WI38 (cell line): Measurements from ENCODE around the gene ACKR2.

Experiments
- H3K4me3 ChIP-seq: 2 replicates; pipeline ENCODE4 v1.5.1; 2011; ENCODE audit warnings: low read depth, mild to moderate bottlenecking, control low read depth, low read length
- CTCF ChIP-seq: IDR thresholded peaks from 2 replicates; pipeline ENCODE4 v1.5.1; 2012; ENCODE audit warnings: low read depth, mild to moderate bottlenecking, control low read depth, low read length

ACKR2 gene

DNA sequence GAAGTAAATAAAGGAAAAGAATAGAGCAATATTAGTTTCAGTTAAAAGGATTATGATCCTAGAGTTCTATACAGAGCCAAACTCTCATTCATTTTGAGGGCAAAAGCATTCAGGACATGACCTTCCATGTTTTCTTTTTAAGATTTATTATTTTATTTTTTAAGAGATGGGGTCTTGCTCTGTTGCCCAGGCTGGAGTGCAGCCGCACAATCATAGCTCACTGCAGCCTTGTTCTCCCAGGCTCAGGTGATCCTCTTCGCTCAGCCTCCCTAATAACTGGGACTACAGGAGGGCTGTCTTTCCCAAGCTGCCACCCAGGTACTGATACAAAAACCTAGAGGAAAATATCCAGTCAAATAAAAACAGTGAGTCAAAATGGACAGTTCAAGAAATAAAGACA lies 22.6 kb upstream of the ACKR2 start:
- no peak for TF ChIP-seq CTCF
- no peak overlapping the region for H3K4me3 ChIP-seq

DNA sequence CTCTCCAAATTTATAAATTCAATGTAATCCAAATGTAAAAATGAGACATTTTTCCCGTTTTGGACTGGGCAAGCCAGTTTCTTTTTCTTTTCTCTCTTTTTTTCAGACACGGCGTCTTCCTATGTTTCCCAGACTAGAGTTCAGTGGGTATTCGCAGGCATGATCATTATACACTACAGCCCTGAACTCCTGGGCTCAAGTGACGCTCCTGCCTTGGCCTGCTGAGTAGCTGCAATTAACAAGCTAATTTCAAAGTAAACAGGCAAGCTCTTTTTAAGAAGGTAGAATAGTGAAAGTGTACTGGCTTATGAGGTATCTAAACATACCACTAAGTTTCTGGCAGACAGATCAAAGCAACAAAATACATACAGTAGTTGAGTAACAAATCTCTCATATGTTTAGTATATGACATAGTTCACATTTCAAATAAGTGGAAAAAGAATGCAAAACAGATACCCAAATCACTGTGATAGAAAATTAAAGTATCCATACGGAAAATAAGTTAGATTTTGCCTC lies 18.5 kb upstream of the ACKR2 start:
- no peak overlapping the region for H3K4me3 ChIP-seq
- no peak for TF ChIP-seq CTCF

DNA sequence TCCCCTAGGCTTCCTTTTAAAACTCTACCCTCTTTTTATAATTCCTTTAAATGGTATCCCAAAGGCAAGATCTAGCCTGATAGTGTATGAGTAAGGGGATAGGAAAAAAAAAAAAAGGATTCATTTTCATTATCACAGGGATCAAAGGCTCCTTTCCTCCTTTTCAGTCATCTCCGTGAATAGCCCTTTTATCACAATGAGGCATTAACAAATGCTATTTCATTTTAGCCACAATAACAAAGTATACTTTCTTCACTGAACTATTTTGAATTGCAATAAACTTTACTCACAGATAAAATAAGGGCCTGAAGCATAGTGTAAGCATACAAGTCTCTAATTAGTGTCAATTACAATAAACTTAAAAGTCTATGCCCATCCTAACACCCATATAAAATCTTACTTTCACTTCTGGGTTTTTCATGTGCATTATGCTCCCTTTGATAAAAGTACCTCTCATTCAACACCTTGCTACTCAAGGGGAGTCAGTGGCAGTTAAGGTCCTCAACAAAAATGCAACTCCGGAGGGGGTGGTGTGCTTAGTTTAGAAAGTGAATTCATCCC lies 13.5 kb upstream of the ACKR2 start:
- no peak for TF ChIP-seq CTCF
- H3K4me3 ChIP-seq = no peak overlapping the region

GRCh38 chr3:42796332-42796885 lies 12.8 kb upstream of the ACKR2 start:
- no peak overlapping the region for H3K4me3 ChIP-seq
- TF ChIP-seq CTCF = no peak

GRCh38 chr3:42799376-42799775 lies 9.9 kb upstream of the ACKR2 start:
- TF ChIP-seq CTCF = no peak
- no peak overlapping the region for H3K4me3 ChIP-seq

- H3K4me3 ChIP-seq = no peak overlapping the region
- no peak for TF ChIP-seq CTCF
These were observed 9.0 kb upstream of the ACKR2 start for GRCh38 chr3:42800251-42800650.

DNA sequence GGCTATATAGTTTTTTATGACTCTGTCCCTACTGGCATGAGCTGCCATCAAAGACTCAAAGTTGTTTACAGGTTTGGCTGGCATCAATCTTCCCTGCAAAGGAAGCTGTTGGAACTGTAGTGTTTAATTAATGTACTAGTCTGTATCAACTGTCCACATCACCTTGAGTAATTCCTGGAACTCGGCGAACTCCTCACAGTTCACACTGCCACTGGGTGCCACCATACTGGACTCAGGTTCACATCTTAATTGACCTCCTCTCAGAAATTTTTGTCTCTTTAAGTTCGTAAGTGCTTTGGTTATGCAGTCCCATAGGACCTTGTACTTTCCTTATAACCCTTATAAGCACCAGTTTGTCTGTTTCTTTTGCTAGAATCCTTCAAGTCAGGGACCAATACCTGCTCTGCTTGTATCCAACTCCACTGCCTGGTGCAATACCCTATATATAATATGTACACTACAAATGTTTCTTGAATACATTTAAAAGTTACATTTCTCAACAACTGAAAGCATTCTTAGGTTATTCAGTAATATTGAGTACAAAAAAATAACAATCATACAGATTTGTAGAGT lies 8.1 kb upstream of the ACKR2 start:
- H3K4me3 ChIP-seq = no peak overlapping the region
- TF ChIP-seq CTCF = no peak
